ENCODE measurements around the gene DEFB113. TPM values are rescaled to one million over a fixed set of nuclear protein-coding genes. Genes with fewer than 3 reads are reported as not detected.
"Not testable (repeated sequence)": the region's sequence is repeated elsewhere in the genome, so short reads cannot be mapped to it uniquely, and the experiment has no call there.

Gene DEFB113
- total RNA-seq, 2 experiments from 2014 or later: not detected

DNA sequence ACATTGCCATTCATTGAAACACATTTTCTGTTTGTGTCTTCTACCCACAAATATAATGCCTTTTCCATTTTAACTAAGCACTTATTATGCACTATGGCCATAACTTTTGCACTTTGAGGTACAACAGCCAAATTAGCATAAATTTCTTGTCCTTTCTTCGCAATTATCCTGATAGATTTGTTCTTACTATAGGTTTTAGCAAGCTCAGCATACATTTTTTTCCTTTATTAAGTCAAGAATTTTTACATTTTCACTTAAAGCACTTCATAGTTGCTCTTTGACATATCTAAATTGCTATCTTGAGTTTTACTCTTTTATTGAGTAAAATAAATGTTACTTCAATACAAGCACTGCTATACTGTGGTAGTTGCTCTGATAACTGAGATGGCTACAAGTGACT lies 11.2 kb downstream of the DEFB113 start:
- CTCF ChIA-PET: no interaction called here
- H3K9me3 Mint-ChIP-seq: peaks cover 3% of the 10 kb centered on the region
- H3K4me1 Mint-ChIP-seq: no peaks in the 10 kb centered on the region
- no peak for DNase-seq
- POLR2A ChIA-PET: no interaction called here
- no peak overlapping the region for H3K27ac Mint-ChIP-seq
- no peak overlapping the region for H3K4me3 Mint-ChIP-seq
- H3K27me3 Mint-ChIP-seq: no peaks in the 10 kb centered on the region
- H3K36me3 Mint-ChIP-seq (ENCODE audit: low read depth): no peaks in the 10 kb centered on the region

DNA sequence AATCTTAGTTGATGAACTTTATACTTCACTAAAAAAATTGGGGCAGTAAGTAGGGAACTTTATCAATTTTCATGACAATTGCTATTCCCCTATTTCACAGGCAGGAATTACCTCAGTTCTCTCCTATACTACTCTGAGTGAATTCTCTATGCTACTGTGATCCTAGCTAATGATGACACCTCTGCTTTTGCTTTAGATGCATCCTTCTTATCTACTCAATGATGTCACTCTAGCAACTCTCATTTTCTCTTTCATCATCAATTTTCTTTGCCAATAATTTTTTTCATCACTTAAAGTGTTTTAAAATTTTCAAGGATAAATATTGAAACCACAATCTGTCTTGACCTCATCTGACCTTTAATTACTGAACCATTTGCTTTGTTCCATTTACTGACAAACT lies 13.6 kb downstream of the DEFB113 start:
- Mint-ChIP-seq H3K27me3 (no peaks in the 10 kb centered on the region), H3K27ac (no peak overlapping the region), H3K9me3 (peaks cover 3% of the 10 kb centered on the region), H3K4me3 (no peak overlapping the region), H3K36me3 (ENCODE audit: low read depth) (no peaks in the 10 kb centered on the region), H3K4me1 (no peaks in the 10 kb centered on the region)
- no peak for DNase-seq
- ChIA-PET CTCF (no interaction called here), POLR2A (no interaction called here)

DNA sequence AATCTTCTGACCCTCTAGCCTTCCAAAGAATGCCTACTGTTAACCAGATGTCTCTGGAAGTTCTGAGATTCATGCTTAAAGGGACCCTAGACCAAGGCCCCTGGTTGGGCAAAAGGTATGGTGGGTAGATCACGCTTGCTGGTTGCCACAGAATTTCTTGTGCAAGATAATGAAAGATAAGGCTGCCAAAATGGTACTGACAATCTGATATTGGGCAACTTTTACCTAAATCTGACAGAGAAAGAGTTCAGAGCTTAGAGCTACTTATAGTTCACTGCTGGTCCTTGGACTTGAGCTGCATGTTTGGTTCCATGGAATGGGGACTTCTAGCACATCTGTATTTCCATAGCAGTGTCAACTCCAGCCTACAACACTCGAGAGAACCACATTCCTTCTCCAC lies 17.5 kb downstream of the DEFB113 start:
- POLR2A ChIA-PET: no interaction called here
- Mint-ChIP-seq H3K27me3 (no peaks in the 10 kb centered on the region), H3K9me3 (peaks cover 3% of the 10 kb centered on the region), H3K36me3 (ENCODE audit: low read depth) (no peaks in the 10 kb centered on the region), H3K4me1 (no peaks in the 10 kb centered on the region), H3K4me3 (no peak overlapping the region), H3K27ac (no peak overlapping the region)
- no peak for DNase-seq
- CTCF ChIA-PET: no interaction called here

DNA sequence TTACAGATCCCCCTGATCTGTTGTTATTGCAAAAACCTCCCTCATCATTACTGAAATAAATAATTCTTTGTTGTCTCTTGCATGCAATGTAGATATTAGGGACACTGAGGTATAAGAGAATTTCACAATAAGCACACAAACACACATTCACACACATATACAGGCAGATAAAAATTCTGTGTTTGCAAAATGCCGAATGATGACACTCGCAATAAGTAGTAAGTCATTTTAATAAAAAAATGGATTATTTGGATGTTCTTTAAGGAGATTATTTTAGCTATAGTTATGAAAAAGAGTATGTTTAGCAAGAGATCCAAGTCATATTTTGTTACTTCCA lies 19.0 kb downstream of the DEFB113 start:
- Mint-ChIP-seq H3K27me3 (no peaks in the 10 kb centered on the region), H3K9me3 (peaks cover 3% of the 10 kb centered on the region), H3K36me3 (ENCODE audit: low read depth) (no peaks in the 10 kb centered on the region), H3K4me3 (no peak overlapping the region), H3K4me1 (no peaks in the 10 kb centered on the region), H3K27ac (no peak overlapping the region)
- CTCF ChIA-PET: no interaction called here
- POLR2A ChIA-PET: no interaction called here
- no peak for DNase-seq

DNA sequence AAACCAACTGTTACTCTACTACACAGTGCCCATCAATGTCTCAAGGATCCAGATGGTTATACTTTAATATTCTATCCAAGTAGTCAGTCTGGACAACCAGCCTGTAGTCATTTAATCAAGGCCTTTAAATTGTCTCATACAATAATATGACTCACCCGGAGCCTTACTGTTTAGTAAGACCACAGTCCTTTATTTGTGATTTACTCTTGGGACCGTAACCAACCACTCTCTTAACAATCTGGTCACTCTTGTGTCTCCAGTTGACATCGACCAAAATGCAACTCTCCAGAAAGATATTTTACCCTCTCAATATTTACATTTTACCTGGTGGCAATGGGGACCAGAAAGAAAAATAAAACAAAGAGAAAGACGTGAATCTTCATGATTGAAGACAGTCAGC lies 20.4 kb downstream of the DEFB113 start:
- Mint-ChIP-seq H3K36me3 (ENCODE audit: low read depth) (no peaks in the 10 kb centered on the region), H3K27ac (no peak overlapping the region), H3K9me3 (peaks cover 8% of the 10 kb centered on the region), H3K4me1 (no peaks in the 10 kb centered on the region), H3K27me3 (no peaks in the 10 kb centered on the region), H3K4me3 (no peak overlapping the region)
- no peak for DNase-seq
- ChIA-PET CTCF (no interaction called here), POLR2A (no interaction called here)

DNA sequence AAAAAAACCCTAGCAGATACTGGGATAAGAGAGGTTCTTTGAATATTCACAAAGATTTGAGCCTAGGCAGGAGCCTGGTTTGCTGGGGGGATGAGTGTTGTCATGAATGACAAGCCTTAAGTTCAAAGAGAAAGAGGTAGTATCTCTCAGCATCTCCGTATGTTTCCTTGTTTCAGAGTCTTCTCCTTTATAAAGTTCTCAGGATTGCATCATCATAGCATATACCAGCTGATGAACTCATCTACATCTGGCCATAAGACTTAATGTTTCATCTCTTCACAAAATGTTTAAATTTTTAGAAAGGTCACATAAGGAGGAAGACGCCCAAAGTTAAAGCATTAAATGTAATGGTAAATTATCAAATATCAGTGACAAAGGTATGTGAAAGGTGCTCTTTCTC lies 22.6 kb downstream of the DEFB113 start:
- H3K4me1 Mint-ChIP-seq: no peaks in the 10 kb centered on the region
- no peak overlapping the region for H3K27ac Mint-ChIP-seq
- DNase-seq: no peak
- no peak overlapping the region for H3K4me3 Mint-ChIP-seq
- H3K27me3 Mint-ChIP-seq: no peaks in the 10 kb centered on the region
- no peaks in the 10 kb centered on the region for H3K36me3 Mint-ChIP-seq (ENCODE audit: low read depth)
- CTCF ChIA-PET: no interaction called here
- POLR2A ChIA-PET: no interaction called here
- H3K9me3 Mint-ChIP-seq: peaks cover 8% of the 10 kb centered on the region

DNA sequence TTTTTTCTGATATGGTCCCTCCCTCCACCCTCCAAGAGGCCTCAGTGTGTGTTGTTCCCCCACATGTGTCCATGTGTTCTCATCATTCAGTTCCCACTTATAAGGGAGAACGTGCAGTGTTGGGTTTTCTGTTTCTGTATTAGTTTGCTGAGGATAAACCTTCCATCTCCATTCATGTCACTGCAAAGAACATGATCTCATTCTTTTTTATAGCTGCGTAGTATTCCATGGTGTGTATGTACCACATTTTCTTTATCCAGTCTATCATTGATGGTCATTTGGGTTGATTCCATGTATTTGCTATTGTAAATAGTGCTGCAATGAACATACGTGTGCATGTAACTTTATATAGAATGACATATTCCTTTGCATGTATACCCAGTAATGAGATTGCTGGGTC lies 25.4 kb downstream of the DEFB113 start:
- H3K4me3 Mint-ChIP-seq; POLR2A ChIA-PET; DNase-seq; CTCF ChIA-PET; H3K4me1 Mint-ChIP-seq; H3K9me3 Mint-ChIP-seq; H3K36me3 Mint-ChIP-seq (ENCODE audit: low read depth); H3K27ac Mint-ChIP-seq; H3K27me3 Mint-ChIP-seq: not testable (repeated sequence)

DNA sequence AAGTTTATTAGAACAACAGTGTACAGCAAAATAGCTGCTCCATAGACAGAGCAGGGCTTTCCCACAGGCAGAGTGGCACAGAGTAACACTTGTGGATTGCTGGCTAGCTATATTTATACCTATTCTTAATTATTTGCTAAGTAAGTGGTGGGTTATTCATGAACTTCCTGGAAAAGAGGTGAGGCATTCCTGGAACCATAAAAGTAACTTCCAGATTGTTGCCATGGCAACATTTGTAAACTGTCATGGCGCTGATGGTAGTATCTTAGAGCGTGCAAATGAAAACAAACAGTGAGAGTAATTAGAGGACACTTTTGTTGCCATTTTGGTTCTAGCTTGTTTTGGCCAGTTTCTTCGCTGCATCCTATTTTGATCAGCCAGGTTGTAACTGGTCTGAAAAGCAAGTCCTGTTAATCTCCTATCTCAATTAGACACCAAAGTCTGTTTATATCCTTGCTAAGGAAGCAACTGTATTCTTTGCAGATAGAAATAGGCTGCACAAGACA lies 29.4 kb downstream of the DEFB113 start:
- no peak for DNase-seq
- Mint-ChIP-seq H3K27me3 (no peaks in the 10 kb centered on the region), H3K4me3 (no peak overlapping the region), H3K4me1 (no peaks in the 10 kb centered on the region), H3K27ac (no peak overlapping the region), H3K36me3 (ENCODE audit: low read depth) (no peaks in the 10 kb centered on the region), H3K9me3 (peaks cover 5% of the 10 kb centered on the region)
- ChIA-PET CTCF (no interaction called here), POLR2A (no interaction called here)

DNA sequence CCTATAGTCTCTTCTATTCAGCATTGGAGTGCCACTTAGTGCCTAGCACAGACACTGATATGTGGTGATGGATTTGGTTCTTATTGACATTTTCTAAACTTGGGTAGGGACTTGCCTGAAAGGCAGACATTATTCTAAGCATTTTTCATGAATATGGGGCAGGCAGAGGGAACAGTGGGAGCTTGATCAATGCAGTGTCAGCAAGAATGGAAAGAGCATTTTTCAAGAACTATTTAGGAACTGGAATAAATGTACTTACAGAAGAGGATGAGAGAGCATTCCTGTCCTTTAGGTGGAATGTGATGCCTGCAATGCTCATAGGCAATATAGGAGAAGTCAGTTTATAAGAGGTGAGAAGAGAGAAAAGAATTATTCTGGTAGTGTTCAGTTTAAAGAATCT lies 31.6 kb downstream of the DEFB113 start:
- Mint-ChIP-seq H3K9me3 (no peaks in the 10 kb centered on the region), H3K4me1 (no peaks in the 10 kb centered on the region), H3K36me3 (ENCODE audit: low read depth) (no peaks in the 10 kb centered on the region), H3K27me3 (no peaks in the 10 kb centered on the region), H3K4me3 (no peak overlapping the region), H3K27ac (no peak overlapping the region)
- CTCF ChIA-PET: no interaction called here
- POLR2A ChIA-PET: no interaction called here
- no peak for DNase-seq

DNA sequence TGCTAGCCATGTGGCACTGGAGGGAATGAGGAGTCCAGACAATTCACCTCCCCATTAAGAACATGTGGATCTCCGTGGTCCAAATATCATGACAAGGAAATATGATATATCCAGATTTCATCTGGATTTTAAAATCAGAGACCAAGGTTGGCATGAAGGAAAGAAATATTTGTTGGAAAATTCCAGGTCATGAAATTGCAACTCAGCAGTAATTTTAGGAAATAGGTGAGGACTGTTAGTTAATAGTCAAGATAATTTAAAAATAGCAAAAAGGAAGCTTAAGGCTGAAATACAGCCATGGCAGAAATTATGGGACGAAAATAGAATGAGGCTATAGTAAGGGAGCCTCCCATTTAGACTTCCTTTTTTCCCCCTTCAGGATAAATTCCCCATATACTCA lies 32.4 kb downstream of the DEFB113 start:
- Mint-ChIP-seq H3K4me1 (no peaks in the 10 kb centered on the region), H3K9me3 (no peaks in the 10 kb centered on the region), H3K27me3 (no peaks in the 10 kb centered on the region), H3K27ac (no peak overlapping the region), H3K4me3 (no peak overlapping the region), H3K36me3 (ENCODE audit: low read depth) (no peaks in the 10 kb centered on the region)
- CTCF ChIA-PET: no interaction called here
- no peak for DNase-seq
- POLR2A ChIA-PET: no interaction called here

DNA sequence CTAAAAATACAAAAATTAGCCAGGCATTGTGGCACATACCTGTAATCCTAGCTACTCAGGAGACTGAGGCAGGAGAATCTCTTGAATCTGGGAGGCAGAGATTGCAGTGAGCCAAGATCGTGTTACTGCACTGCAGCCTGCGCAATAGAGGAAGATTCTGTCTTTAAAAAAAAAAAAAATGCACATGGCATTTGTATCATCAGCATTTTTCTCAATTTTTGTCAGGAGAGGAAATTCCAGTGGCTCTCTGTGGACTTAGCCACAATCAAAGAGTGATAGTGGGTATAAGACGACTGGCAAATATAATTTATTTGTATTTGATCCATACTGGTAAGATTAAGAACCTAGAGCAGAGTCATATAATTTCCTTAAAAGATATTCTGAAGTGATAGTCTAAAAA lies 34.0 kb downstream of the DEFB113 start:
- ChIA-PET CTCF (no interaction called here), POLR2A (no interaction called here)
- no peaks in the 10 kb centered on the region for H3K9me3 Mint-ChIP-seq
- no peak overlapping the region for H3K27ac Mint-ChIP-seq
- no peak overlapping the region for H3K4me3 Mint-ChIP-seq
- H3K27me3 Mint-ChIP-seq: no peaks in the 10 kb centered on the region
- DNase-seq: no peak
- H3K36me3 Mint-ChIP-seq (ENCODE audit: low read depth): no peaks in the 10 kb centered on the region
- H3K4me1 Mint-ChIP-seq: no peaks in the 10 kb centered on the region

DNA sequence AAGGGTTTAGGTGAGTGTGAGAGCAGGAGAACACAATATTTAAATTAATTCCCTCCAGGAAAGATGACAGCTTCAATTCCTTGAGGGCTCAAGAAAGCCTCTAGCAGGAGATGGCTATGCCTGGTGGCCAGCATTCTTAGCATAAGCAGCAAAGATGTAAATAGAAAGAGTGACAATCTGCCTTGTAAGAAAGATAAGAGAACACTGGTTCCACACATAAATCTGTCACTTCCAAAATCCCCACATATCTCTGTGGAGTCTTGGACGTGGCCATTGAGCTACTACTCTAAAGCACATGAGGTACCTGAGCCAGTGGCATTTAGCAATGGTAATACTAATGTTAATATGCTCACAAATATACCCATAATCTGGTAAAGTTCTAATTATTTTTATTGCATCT lies 34.7 kb downstream of the DEFB113 start:
- POLR2A ChIA-PET: no interaction called here
- Mint-ChIP-seq H3K4me1 (no peaks in the 10 kb centered on the region), H3K36me3 (ENCODE audit: low read depth) (no peaks in the 10 kb centered on the region), H3K27ac (no peak overlapping the region), H3K4me3 (no peak overlapping the region), H3K27me3 (no peaks in the 10 kb centered on the region), H3K9me3 (no peaks in the 10 kb centered on the region)
- CTCF ChIA-PET: no interaction called here
- DNase-seq: no peak

DNA sequence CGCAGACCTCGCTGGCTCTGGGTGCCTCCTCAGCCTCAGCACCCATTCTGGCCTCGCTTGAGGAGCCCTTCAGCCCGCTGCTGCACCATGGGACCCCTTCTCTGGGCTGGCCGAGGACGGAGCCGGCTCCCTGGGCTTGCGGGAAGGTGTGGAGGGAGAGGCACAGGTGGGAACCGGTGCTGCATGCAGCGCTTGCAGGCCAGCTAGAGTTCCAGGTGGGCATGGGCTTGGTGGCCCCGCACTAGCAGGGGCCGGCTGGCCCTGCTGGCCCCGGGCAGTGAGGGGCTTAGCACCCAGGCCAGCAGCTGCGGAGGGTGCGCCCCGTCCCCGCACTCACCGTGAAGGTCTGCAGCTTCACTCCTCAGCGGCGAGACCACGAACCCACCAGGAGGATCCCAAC lies 35.9 kb downstream of the DEFB113 start:
- no peak for DNase-seq
- Mint-ChIP-seq H3K27me3 (no peaks in the 10 kb centered on the region), H3K36me3 (ENCODE audit: low read depth) (no peaks in the 10 kb centered on the region), H3K4me1 (no peaks in the 10 kb centered on the region), H3K9me3 (no peaks in the 10 kb centered on the region), H3K27ac (no peak overlapping the region), H3K4me3 (no peak overlapping the region)
- ChIA-PET CTCF (no interaction called here), POLR2A (no interaction called here)

DNA sequence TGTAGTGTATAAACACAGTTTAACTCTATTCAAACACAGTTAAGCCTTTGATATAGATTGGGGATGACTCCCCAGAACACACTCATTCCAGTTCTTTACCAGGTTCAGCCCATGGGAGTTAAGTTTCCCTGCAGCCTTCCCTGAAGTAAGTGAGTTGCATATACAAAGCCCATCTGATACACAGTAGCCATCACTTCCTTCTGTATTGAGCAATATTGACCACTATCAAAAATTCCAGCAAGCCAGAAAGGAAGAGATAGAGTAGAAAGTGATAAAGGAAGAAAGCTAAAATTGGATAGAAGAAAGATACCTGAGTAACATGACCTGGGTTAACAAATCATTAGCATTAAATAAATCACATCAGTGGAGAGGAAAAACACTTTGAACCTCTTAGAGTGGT lies 40.1 kb downstream of the DEFB113 start:
- H3K27me3 Mint-ChIP-seq: no peaks in the 10 kb centered on the region
- ChIA-PET CTCF (no interaction called here), POLR2A (no interaction called here)
- H3K27ac Mint-ChIP-seq: no peak overlapping the region
- H3K9me3 Mint-ChIP-seq: peaks cover 3% of the 10 kb centered on the region
- no peak overlapping the region for H3K4me3 Mint-ChIP-seq
- H3K36me3 Mint-ChIP-seq (ENCODE audit: low read depth): no peaks in the 10 kb centered on the region
- no peak for DNase-seq
- no peaks in the 10 kb centered on the region for H3K4me1 Mint-ChIP-seq

DNA sequence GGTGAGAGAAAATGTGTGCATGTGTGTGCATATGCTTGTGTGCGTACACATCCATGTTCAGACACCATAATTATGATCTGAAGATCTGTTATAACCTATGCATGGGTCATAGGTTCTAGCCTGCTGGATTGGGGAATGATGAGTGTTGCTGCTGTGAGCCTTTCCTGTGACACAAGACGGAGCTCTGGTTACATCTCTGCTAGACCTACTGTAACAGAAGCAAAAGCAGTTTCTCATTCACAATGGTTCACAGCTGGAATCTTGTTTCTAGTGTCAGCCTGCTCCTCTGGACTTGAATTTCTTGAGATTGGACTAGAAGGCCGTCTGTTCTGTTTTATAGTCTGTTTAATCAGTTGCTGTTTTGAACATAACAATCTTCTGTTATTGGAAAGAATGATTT lies 45.6 kb downstream of the DEFB113 start:
- no peak overlapping the region for H3K4me3 Mint-ChIP-seq
- H3K36me3 Mint-ChIP-seq (ENCODE audit: low read depth): no peaks in the 10 kb centered on the region
- CTCF ChIA-PET: no interaction called here
- DNase-seq: no peak
- POLR2A ChIA-PET: no interaction called here
- no peak overlapping the region for H3K27ac Mint-ChIP-seq
- no peaks in the 10 kb centered on the region for H3K4me1 Mint-ChIP-seq
- H3K9me3 Mint-ChIP-seq: peaks cover 3% of the 10 kb centered on the region
- no peaks in the 10 kb centered on the region for H3K27me3 Mint-ChIP-seq

Data from activated CD4-positive, alpha-beta memory T cell treated with anti-CD3 and anti-CD28 coated beads, Interleukin-2, amount 10 ng/mL, durations not matched to agents 7 days and 5 days (primary cell).